SKM-1 treated with dmso at 0.1 percent for 144 hours (cell line): ENCODE results near the gene GMEB1.
"Not testable (repeated sequence)": the region's sequence is repeated elsewhere in the genome, so short reads cannot be mapped to it uniquely, and the experiment has no call there.

ENCODE experiments used
- DNase-seq: peaks from one replicate; lab custom pipeline; 2025; ENCODE audit not compliant: unreplicated experiment; lab: John Stamatoyannopoulos, UW

Gene GMEB1

GRCh38 chr1:28750330-28750729, 81.7 kb downstream of the GMEB1 start:
- no peak for DNase-seq

DNA sequence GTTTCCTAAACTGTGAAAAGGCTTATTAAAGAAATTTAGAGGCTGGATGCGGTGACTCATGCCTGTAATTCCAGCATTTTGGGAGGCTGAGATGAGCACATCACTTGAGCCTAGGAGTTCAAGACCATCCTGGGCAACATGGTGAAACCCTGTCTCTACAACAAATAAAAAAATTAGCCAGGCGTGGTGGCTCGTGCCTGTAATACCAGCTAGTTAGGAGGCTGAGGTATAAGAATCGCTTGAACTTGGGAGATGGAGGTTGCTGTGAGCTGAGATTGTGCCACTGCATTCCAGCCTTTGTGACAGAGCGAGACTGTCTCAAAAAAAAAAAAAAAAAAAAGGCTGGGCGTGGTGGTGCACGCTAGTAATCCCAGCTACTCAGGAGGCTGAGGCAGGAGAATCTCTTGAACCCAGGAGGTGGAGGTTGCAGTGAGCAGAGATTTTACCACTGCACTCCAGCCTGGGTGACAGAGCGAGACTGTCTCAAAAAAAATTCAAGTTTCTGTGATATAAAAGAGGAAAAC, 82.2 kb downstream of the GMEB1 start:
- DNase-seq: not testable (repeated sequence)

- no peak for DNase-seq
Measured at GRCh38 chr1:28751315-28752060, 82.9 kb downstream of the GMEB1 start.

- no peak for DNase-seq
Measured at GRCh38 chr1:28755701-28756100, 87.1 kb downstream of the GMEB1 start.

GRCh38 chr1:28756846-28757245, 88.3 kb downstream of the GMEB1 start:
- DNase-seq: no peak

GRCh38 chr1:28758420-28758819, 89.8 kb downstream of the GMEB1 start:
- DNase-seq: no peak

DNA sequence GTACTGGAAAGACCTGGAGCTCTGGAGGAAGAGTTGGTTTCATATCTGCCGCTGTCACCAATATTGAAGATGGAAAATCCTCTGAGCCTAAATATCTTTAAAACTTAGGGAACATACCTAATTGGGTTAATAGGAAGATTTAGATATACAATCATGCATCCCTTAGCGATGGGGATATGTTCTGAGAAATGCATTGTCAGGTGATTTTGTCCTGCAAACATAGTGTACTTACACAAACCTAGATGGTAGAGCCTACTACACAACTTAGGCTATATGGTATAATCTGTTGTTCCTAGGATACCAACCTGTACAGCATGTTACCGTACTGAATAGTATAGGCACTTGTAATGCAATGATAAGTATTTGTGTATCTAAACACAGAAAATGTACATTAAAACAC, 90.7 kb downstream of the GMEB1 start:
- no peak for DNase-seq

GRCh38 chr1:28761189-28761588, 92.6 kb downstream of the GMEB1 start:
- DNase-seq: no peak

GRCh38 chr1:28766532-28767183, 98.1 kb downstream of the GMEB1 start:
- no peak for DNase-seq
